ENCODE data around the gene CANX. TPM values are rescaled to one million over a fixed set of nuclear protein-coding genes. Genes with fewer than 3 reads are reported as not detected.
"Not testable (repeated sequence)": the region's sequence is repeated elsewhere in the genome, so short reads cannot be mapped to it uniquely, and the experiment has no call there.

The CANX gene
- total RNA-seq, 4 donors from 2014 or later = 183 to 307 (median 253) TPM

- peak; percentile 24 to 88 for DNase-seq (ENCODE audit: low spot score in 2 of 2)
- TF ChIP-seq POLR2A (IDR thresholded peaks at IDR 0.05) = no peak
- TF ChIP-seq, protein P1, sequence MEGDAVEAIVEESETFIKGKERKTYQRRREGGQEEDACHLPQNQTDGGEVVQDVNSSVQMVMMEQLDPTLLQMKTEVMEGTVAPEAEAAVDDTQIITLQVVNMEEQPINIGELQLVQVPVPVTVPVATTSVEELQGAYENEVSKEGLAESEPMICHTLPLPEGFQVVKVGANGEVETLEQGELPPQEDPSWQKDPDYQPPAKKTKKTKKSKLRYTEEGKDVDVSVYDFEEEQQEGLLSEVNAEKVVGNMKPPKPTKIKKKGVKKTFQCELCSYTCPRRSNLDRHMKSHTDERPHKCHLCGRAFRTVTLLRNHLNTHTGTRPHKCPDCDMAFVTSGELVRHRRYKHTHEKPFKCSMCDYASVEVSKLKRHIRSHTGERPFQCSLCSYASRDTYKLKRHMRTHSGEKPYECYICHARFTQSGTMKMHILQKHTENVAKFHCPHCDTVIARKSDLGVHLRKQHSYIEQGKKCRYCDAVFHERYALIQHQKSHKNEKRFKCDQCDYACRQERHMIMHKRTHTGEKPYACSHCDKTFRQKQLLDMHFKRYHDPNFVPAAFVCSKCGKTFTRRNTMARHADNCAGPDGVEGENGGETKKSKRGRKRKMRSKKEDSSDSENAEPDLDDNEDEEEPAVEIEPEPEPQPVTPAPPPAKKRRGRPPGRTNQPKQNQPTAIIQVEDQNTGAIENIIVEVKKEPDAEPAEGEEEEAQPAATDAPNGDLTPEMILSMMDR (IDR thresholded peaks at IDR 0.05) = no peak
- intact Hi-C loops (cut with DNase I; ENCODE audit: low total_unique reads) = no loop called here
- peak overlapping the region; percentile 87 for H3K4me3 ChIP-seq (ENCODE audit: low read depth, poor library complexity, severe bottlenecking)
- WGBS, 2 donors = 0% methylated on average over 41 to 61 of the region's 101 CpGs
These were observed 34.4 kb downstream of the CANX start for GRCh38 chr5:179732918-179733771.

DNA sequence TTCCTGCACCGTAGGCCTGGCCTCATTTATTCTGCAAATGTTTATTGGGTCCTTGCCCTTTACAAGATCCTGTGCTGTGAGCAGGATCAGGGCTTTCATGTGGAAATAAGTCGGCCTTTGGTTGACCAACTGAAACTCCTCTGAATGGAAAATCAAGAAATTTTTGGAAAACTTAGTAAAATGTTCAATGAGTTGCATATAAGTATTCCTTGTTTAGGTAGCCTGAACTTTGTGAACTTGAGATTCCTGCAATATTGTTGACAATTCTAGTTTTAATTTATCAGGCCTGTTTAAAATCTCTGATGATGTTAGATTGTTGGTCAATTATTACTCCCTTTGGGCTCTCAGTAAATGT lies 35.0 kb downstream of the CANX start:
- intact Hi-C loops (cut with DNase I; ENCODE audit: low total_unique reads) = no loop called here
- no peak for DNase-seq (ENCODE audit: low spot score in 2 of 2)
- 0% methylated on average over 2 of the region's 2 CpGs for WGBS, 2 donors
- H3K4me3 ChIP-seq (ENCODE audit: low read depth, poor library complexity, severe bottlenecking) = peak overlapping the region; percentile 87
- TF ChIP-seq POLR2A (IDR thresholded peaks at IDR 0.05) = no peak
- TF ChIP-seq, protein P1 (IDR thresholded peaks at IDR 0.05) = no peak

GRCh38 chr5:179734536-179735164 lies 35.9 kb downstream of the CANX start:
- DNase-seq (ENCODE audit: low spot score in 2 of 2) = no peak
- intact Hi-C loops (cut with DNase I; ENCODE audit: low total_unique reads) = no loop called here
- TF ChIP-seq, protein P1 (IDR thresholded peaks at IDR 0.05) = no peak
- no peak for TF ChIP-seq POLR2A (IDR thresholded peaks at IDR 0.05)
- no peak overlapping the region for H3K4me3 ChIP-seq (ENCODE audit: low read depth, poor library complexity, severe bottlenecking)
- WGBS, 2 donors = 76 to 79% methylated on average over 12 of the region's 12 CpGs

GRCh38 chr5:179738742-179739141 lies 40.0 kb downstream of the CANX start:
- intact Hi-C loops (cut with DNase I; ENCODE audit: low total_unique reads) = no loop called here
- no peak for DNase-seq (ENCODE audit: low spot score in 2 of 2)
- TF ChIP-seq POLR2A (IDR thresholded peaks at IDR 0.05) = no peak
- TF ChIP-seq, protein P1 (IDR thresholded peaks at IDR 0.05) = no peak
- 81 to 90% methylated on average over 4 of the region's 4 CpGs for WGBS, 2 donors
- H3K4me3 ChIP-seq (ENCODE audit: low read depth, poor library complexity, severe bottlenecking) = no peak overlapping the region

DNA sequence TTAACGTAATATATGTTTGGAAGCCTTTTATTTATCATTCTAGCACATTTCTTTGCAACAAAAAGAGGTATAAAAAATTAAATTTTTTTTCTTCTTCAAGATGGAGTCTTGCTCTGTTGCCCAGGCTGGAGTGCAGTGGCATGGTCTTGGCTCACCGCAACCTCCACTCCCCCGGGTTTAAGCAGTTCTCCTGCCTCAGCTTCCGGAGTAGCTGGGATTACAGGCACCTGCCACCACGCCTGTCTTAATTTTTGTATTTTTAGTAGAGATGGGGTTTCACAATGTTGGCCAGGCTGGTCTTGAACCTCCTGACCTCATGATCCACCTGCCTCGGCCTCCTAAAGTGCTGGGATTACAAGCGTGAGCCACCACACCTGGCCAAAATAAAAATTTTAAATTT lies 45.3 kb downstream of the CANX start:
- intact Hi-C loops (cut with DNase I; ENCODE audit: low total_unique reads); H3K4me3 ChIP-seq (ENCODE audit: low read depth, poor library complexity, severe bottlenecking); DNase-seq (ENCODE audit: low spot score in 2 of 2): not testable (repeated sequence)
- WGBS, 2 donors = 92 to 93% methylated on average over 7 of the region's 7 CpGs

DNA sequence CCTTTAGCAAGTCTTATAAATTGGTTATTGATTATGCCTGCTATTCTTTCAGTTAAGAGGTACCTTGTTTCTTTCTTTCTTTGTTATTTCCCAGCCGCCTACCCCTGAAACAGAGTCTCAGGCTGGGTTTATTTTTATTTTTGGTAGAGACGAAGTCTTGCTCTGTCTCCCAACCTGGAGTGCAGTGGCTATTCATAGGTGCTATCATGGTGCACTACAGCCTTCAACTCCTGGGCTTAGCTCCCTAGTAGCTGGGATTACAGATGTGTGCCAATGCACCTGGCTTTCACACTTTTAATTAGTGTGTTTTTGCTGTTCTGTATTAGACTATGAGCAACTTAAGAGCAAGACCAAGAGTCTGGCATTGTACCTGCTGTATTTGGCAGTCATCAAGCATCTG lies 48.1 kb downstream of the CANX start:
- TF ChIP-seq, protein P1 (IDR thresholded peaks at IDR 0.05) = no peak
- TF ChIP-seq POLR2A (IDR thresholded peaks at IDR 0.05) = no peak
- WGBS, 2 donors = 94 to 95% methylated on average over 2 of the region's 2 CpGs
- no peak for DNase-seq (ENCODE audit: low spot score in 2 of 2)

More for the DNA sequence above, 48.1 kb downstream of the CANX start:
- intact Hi-C loops (cut with DNase I; ENCODE audit: low total_unique reads) = no loop called here
- H3K4me3 ChIP-seq (ENCODE audit: low read depth, poor library complexity, severe bottlenecking) = no peak overlapping the region
